C4-2B (cell line): Measurements from ENCODE around the gene ZNF275.

Experiments used
- CTCF ChIP-seq: fragments of 450-650 bp; conservative IDR thresholded peaks from 2 replicates; pipeline ENCODE4 v1.5.1; 2017; ENCODE audit warnings: mild to moderate bottlenecking
- ZFX ChIP-seq: fragments of 450-650 bp; IDR thresholded peaks from 2 replicates; pipeline ENCODE4 v1.6.1; 2017

- TF ChIP-seq CTCF (no peak), ZFX (no peak)
These were observed 9.0 kb downstream of the ZNF275 start for GRCh38 chrX:153342762-153343558.
